HUDEP-2 (cell line): ENCODE results near the gene PCDHB8.
"Not testable (repeated sequence)": the region's sequence is repeated elsewhere in the genome, so short reads cannot be mapped to it uniquely, and the experiment has no call there.

Source experiments
- DNase-seq, 76 experiments: peaks; one replicate each; lab custom pipeline; 2025; ENCODE audit not compliant: unreplicated experiment in 76 of 76; lab: John Stamatoyannopoulos, UW

PCDHB8 gene

DNA sequence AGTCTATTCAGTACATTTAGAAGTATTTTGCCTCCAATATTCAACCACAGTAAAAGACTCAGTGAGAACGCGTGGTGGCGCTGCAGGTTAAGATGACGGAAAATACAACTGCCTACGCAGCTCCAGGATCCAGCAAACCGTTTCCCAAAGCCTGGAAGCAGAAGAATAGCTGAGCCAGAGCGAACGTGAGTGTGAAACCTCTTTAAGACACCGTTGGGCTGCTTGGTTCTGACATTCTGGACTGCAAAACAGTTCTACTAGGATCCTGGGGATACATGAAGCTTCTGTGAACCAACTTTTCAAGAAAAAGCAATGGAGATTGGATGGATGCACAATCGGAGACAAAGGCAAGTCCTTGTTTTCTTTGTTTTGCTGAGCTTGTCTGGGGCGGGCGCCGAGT is 4.7 kb downstream of the PCDHB8 start, which contains the start of gene PCDHB16:
Gene PCDHB16 (plus strand): TSS at position 140 of the 400 bp plus-strand sequence. CDS start 173 bp downstream, at position 313.
- DNase-seq = peak in 2 of 76 experiments; percentile 0 to 4

GRCh38 chr5:141184117-141184855 is 6.7 kb downstream of the PCDHB8 start:
- DNase-seq = not testable (repeated sequence)

GRCh38 chr5:141186897-141187512 is 9.4 kb downstream of the PCDHB8 start, which contains the start of gene PCDHB9:
PCDHB9 (plus strand) TSS chr5:141187161; CDS start chr5:141187319, 158 bp downstream.
- peak in 3 of 76 experiments; percentile 0 to 13 (median 6) for DNase-seq

DNA sequence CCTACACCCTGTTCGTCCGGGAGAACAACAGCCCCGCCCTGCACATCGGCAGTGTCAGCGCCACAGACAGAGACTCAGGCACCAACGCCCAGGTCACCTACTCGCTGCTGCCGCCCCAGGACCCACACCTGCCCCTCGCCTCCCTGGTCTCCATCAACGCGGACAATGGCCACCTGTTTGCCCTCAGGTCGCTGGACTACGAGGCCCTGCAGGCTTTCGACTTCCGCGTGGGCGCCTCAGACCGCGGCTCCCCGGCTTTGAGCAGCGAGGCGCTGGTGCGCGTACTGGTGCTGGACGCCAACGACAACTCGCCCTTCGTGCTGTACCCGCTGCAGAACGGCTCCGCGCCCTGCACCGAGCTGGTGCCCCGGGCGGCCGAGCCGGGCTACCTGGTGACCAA is 11.1 kb downstream of the PCDHB8 start:
- DNase-seq = not testable (repeated sequence)

- not testable (repeated sequence) for DNase-seq
Measured at GRCh38 chr5:141189131-141189530, 11.5 kb downstream of the PCDHB8 start.

DNA sequence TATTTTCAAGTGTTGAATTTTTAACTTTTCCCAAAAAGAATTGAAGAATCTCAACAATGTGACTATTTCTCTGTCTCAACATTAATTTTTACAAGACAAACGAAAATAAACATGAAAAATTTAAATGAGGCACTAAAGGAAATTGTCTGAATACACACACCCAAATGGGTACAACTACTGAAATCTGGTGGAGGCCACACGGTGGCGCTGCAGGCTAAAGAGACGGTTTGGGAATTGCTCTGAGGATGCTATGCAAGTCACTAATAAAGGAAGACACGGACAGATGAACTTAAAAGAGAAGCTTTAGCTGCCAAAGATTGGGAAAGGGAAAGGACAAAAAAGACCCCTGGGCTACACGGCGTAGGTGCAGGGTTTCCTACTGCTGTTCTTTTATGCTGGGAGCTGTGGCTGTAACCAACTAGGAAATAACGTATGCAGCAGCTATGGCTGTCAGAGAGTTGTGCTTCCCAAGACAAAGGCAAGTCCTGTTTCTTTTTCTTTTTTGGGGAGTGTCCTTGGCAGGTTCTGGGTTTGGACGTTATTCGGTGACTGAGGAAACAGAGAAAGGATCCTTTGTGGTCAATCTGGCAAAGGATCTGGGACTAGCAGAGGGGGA is 14.6 kb downstream of the PCDHB8 start, which contains the start of gene PCDHB10:
Gene PCDHB10 (plus strand): TSS at position 244 of the 616 bp plus-strand sequence. CDS start 200 bp downstream, at position 444.
- peak in 5 of 76 experiments; percentile 1 to 16 (median 3) for DNase-seq

DNA sequence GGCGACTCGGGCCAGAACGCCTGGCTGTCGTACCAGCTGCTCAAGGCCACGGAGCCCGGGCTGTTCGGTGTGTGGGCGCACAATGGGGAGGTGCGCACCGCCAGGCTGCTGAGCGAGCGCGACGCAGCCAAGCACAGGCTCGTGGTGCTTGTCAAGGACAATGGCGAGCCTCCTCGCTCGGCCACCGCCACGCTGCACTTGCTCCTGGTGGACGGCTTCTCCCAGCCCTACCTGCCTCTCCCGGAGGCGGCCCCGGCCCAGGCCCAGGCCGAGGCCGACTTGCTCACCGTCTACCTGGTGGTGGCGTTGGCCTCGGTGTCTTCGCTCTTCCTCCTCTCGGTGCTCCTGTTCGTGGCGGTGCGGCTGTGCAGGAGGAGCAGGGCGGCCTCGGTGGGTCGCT is 16.7 kb downstream of the PCDHB8 start:
- DNase-seq = not testable (repeated sequence)

GRCh38 chr5:141196363-141196762 is 18.8 kb downstream of the PCDHB8 start:
- DNase-seq = no peak

DNA sequence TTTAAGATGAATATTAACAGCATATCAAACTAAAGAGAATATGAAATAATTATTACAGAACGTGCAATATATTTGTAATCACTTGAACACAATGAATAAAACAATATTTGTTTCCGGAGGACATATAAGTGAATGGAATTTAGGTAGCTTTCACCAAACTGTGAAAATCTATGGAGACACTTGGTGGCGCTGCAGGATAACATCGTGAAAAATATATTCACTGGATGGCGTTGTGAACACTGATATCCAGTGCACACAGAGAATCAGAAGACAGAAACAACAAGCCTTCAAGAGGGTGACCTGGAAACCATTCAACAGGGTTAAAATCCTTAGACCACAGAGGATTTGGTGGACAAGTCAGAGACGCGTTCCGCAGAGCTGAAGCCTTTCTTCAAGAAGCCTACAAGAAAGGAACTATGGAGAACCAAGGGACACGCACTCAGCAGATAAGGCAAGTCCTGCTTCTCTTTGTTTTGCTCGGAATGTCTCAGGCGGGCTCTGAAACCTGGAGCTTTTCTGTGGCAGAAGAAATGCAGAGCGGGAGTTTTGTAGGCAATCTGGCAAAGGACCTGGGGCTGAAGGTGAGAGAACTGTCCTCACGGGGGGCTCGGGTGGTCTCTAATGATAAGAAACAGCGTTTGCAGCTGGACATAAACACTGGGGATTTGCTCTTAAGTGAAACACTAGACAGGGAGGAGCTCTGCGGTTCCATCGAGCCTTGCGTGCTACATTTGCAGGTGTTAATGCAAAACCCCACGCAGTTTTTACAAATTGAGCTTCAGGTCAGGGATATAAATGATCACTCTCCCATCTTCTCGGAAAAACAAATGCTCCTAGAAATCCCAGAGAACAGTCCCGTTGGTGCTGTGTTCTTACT is 22.0 kb downstream of the PCDHB8 start, which contains the start of gene PCDHB11:
Gene PCDHB11 (plus strand): TSS at position 269 of the 877 bp plus-strand sequence. CDS start 148 bp downstream, at position 417.
- DNase-seq = no peak

GRCh38 chr5:141201126-141201525 is 23.5 kb downstream of the PCDHB8 start:
- DNase-seq = not testable (repeated sequence)

GRCh38 chr5:141201646-141202045 is 24.1 kb downstream of the PCDHB8 start:
- DNase-seq = not testable (repeated sequence)

GRCh38 chr5:141208478-141208877 is 30.9 kb downstream of the PCDHB8 start, which contains the start of gene PCDHB12:
PCDHB12 (plus strand) TSS chr5:141208719; CDS start chr5:141208908, 189 bp downstream.
- no peak for DNase-seq

- not testable (repeated sequence) for DNase-seq
Measured at GRCh38 chr5:141210281-141210680, 32.7 kb downstream of the PCDHB8 start.

DNA sequence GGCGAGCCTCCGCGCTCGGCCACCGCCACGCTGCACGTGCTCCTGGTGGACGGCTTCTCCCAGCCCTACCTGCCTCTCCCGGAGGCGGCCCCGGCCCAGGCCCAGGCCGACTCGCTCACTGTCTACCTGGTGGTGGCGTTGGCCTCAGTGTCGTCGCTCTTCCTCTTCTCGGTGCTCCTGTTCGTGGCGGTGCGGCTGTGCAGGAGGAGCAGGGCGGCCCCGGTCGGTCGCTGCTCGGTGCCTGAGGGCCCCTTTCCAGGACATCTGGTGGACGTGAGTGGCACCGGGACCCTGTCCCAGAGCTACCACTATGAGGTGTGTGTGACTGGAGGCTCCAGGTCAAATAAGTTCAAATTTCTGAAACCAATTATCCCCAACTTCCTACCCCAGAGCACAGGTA is 33.3 kb downstream of the PCDHB8 start:
- DNase-seq = not testable (repeated sequence)

GRCh38 chr5:141213656-141214339 is 36.2 kb downstream of the PCDHB8 start, which contains the start of gene PCDHB13:
PCDHB13 (plus strand) TSS chr5:141213919; CDS start chr5:141214124, 205 bp downstream.
- peak in 9 of 76 experiments; percentile 2 to 30 (median 12) for DNase-seq

DNA sequence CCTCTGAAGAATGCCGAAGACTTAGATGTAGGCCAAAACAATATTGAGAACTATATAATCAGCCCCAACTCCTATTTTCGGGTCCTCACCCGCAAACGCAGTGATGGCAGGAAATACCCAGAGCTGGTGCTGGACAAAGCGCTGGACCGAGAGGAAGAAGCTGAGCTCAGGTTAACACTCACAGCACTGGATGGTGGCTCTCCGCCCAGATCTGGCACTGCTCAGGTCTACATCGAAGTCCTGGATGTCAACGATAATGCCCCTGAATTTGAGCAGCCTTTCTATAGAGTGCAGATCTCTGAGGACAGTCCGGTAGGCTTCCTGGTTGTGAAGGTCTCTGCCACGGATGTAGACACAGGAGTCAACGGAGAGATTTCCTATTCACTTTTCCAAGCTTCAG is 37.0 kb downstream of the PCDHB8 start:
- DNase-seq = not testable (repeated sequence)

DNA sequence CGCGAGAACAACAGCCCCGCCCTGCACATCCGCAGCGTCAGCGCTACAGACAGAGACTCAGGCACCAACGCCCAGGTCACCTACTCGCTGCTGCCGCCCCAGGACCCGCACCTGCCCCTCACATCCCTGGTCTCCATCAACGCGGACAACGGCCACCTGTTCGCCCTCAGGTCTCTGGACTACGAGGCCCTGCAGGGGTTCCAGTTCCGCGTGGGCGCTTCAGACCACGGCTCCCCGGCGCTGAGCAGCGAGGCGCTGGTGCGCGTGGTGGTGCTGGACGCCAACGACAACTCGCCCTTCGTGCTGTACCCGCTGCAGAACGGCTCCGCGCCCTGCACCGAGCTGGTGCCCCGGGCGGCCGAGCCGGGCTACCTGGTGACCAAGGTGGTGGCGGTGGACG is 37.9 kb downstream of the PCDHB8 start:
- DNase-seq = not testable (repeated sequence)

GRCh38 chr5:141216035-141216434 is 38.4 kb downstream of the PCDHB8 start:
- not testable (repeated sequence) for DNase-seq

DNA sequence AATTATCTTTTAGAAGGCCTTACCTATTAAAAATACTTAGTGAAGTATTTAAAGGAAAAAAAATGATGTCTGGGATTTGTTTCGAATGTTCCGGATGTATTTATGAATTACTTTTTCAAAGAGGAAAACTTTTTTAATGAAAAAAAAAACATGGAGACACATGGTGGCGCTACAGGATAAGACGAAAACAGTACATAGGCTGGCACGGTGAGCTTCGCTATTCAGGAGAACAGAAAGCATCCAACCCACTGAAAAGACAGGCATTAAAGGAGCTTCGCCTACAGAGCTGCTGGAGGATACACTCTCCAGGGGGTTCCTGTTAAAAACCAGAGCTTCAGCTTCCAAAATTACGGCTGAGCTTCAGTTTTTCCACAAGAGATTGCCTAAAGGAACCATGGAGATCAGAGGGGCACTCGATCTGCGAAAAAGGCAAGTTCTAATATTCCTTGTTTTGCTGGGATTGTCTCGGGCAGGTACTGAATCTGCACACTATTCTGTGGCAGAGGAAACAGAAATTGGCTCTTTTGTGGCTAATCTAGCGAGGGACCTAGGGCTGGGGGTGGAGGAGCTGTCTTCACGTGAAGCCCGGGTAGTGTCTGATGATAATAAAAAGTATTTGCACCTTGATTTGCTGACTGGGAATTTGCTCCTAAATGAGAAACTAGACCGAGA is 45.7 kb downstream of the PCDHB8 start, which contains the start of gene PCDHB14:
Gene PCDHB14 (plus strand): TSS at position 232 of the 672 bp plus-strand sequence. CDS start 163 bp downstream, at position 395.
- peak in 2 of 76 experiments; percentile 7 to 9 for DNase-seq
